ENCODE results near the gene ZNF839. TPM values are rescaled to one million over a fixed set of nuclear protein-coding genes. Genes with fewer than 3 reads are reported as not detected.
A peak's percentile ranks its signal among the peaks of the same experiment; 100 is the strongest.
"Not testable (repeated sequence)": the region's sequence is repeated elsewhere in the genome, so short reads cannot be mapped to it uniquely, and the experiment has no call there.

ZNF839 gene
- total RNA-seq (ENCODE audit: insufficient read depth, low replicate concordance) = 13.0 TPM

GRCh38 chr14:102319351-102320032, at the start of gene ZNF839:
TSS of gene ZNF839 (plus strand) at chr14:102319746. CDS start at chr14:102319766, 20 bp downstream.
- DNase-seq (ENCODE audit: low spot score) = peak; percentile 93

DNA sequence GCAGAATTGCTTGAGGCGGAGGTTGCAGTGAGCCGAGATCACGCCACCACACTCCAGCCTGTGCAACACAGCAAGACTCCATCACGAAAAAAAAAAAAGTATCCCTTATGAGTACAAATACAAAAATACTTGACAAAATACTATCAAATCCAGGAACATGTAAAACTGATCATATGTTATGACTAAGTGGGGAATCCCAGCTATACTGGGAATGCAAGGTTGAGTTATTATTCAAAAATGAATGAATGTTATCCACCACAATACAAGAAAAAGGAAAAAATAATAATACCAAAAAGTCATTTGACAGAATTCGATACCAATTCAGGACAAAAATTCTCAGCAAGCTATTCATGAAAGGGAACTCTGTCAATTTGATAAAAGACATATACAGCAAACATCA, 47.2 kb upstream of the ZNF839 start:
- no peak for DNase-seq (ENCODE audit: low spot score)

- DNase-seq (ENCODE audit: low spot score) = no peak
Observed at GRCh38 chr14:102275866-102276265, 43.7 kb upstream of the ZNF839 start.

DNA sequence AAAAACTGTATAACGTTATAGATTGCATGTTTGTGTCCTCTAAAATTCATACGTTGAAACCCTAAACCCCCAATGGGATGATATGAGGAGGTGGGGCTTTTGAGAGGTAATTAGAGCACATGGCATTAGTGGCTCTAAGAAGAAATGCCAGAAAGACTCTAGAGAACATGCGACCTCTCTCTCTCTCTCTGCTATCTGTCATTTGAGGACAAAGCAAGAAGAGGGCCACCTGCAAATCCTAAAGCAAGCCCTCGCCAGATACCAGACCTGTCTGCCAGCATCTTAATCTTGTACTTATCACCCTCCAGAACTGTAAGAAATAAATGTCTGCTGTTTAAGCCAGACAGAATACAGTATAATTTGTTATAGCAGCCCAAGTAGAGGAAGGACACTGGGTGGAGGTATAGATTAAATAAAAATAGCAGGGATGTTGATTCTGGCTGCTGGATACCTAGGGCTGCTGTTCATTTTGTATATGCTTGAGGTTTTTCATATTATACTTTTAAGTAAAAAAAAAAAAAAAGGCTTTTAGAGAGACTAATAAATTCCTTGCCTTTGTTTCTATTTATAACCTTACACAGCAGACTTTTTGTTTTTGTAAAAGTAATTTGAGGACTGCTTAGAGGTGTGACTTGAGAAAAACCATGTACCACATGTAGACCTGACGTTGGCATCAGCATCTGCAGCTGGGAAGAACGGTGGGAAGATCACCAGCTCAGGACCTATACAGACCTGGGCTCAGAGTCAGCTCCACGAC, 41.5 kb upstream of the ZNF839 start:
- no peak for DNase-seq (ENCODE audit: low spot score)

- no peak for DNase-seq (ENCODE audit: low spot score)
Observed at GRCh38 chr14:102278631-102278935, 41.0 kb upstream of the ZNF839 start.

- no peak for DNase-seq (ENCODE audit: low spot score)
Observed at GRCh38 chr14:102279282-102279681, 40.3 kb upstream of the ZNF839 start.

DNA sequence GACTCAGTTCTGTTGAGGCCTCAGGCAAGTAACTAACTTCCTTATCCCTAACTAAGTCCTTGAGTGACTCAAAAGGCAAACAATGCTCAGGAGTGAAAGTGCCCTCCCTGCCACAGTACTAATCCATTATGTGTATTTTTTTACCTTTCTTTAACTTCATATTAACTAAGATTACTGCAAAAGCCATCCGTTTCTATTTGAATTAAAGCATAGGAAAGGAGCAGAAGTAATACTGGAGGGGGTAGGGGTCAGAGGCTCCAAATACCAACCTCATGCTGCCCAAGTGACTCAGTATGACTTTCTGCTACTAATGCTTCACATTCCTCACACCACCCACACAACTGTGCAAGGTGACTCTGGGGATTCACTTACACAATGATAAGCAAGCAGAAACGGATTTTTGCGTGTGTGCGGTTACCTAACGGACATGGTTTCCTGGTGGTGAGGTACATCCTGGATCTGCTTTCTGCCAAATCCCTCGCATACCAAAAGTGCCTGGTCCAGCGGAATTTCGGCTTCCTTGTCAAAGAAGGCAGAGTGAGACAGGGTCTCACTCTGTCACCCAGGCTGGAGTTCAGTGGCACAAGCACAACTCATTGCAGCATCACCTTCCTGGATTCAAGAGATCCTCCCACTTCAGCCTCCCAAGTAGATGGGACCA, 39.7 kb upstream of the ZNF839 start:
- DNase-seq (ENCODE audit: low spot score) = no peak

GRCh38 chr14:102280376-102280962, 39.1 kb upstream of the ZNF839 start:
- no peak for DNase-seq (ENCODE audit: low spot score)

DNA sequence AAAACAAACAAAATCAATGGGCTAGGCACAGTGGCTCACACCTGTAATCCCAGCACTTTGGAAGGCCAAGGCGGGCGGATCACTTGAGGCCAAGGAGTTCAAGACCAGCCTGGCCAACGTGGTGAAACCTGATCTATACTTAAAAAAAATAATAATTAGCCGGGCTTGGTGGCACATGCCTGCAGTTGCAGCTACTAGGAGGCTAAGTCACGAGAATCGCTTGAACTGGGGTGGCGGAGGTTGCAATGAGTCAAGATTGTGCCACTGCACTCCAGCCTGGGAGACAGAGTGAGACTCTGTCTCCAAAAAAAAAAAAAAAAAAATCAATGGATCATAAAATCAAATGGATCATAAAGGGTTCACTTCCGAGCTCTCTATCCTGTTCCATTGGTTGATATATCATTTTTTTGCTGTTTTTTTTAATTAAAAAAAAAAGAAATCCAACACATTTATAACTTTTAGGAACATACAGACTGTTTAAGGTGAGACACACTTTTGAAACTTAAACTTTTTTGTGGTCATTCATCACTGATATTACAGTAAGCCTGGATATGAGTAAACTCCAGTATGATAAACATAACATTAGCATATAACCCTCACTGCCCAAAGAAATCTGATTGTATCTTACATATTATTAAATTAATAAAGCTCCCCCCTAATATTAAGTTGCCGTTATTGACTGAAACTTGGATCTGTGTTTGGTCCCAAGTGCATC, 36.6 kb upstream of the ZNF839 start:
- no peak for DNase-seq (ENCODE audit: low spot score)

DNA sequence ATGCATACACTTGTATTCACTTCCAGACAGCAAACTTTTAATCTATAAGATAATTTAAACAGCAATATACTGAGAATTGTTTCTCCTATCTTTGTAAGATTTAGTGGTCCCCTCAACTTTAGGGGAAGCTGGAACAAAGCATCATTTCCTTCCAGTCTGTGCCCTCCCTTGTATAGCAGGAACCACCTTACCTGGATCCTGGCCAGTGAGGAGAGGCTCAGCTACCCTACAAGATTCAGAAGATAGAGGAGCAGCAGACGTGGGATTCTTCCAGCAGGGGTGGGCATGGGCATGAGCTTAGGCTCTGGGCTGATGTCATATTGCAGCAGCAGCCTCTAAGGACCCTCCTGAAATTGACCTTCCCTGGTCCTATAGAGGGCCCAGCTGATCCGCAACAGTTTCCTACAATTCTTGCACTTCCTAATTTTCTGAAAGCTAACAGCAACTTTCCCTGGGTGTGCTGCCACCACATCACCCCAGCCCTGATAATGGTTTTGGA, 35.9 kb upstream of the ZNF839 start:
- no peak for DNase-seq (ENCODE audit: low spot score)

GRCh38 chr14:102285106-102285505, 34.4 kb upstream of the ZNF839 start:
- DNase-seq (ENCODE audit: low spot score) = no peak

- DNase-seq (ENCODE audit: low spot score) = no peak
Observed at GRCh38 chr14:102288139-102288538, 31.4 kb upstream of the ZNF839 start.

DNA sequence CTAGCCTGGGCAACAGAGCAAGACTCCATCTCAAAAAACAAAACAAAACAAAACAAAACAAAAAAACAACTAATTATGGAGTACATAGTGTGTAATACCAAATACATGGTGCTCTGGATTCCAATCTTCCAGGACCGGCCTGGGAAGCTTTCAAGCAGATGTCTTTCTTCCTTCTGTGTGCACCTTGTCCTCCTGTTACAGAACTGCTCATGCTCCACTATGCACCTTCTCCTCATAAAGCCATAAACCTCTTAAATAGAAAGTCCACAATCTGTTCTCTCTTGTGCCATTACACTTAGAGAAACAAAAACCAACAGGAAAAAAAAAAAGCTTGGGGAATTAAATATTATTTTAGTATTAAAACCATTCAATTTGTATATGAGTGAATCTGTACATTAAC, 27.1 kb upstream of the ZNF839 start:
- DNase-seq (ENCODE audit: low spot score) = no peak

- DNase-seq (ENCODE audit: low spot score) = peak; percentile 46
Observed at GRCh38 chr14:102293781-102294180, 25.8 kb upstream of the ZNF839 start.

GRCh38 chr14:102295270-102295669, 24.3 kb upstream of the ZNF839 start:
- no peak for DNase-seq (ENCODE audit: low spot score)

GRCh38 chr14:102297436-102298170, 21.9 kb upstream of the ZNF839 start:
- DNase-seq (ENCODE audit: low spot score) = no peak

GRCh38 chr14:102298303-102299070, 21.1 kb upstream of the ZNF839 start:
- not testable (repeated sequence) for DNase-seq (ENCODE audit: low spot score)

- no peak for DNase-seq (ENCODE audit: low spot score)
Observed at GRCh38 chr14:102303664-102304063, 15.9 kb upstream of the ZNF839 start.

DNA sequence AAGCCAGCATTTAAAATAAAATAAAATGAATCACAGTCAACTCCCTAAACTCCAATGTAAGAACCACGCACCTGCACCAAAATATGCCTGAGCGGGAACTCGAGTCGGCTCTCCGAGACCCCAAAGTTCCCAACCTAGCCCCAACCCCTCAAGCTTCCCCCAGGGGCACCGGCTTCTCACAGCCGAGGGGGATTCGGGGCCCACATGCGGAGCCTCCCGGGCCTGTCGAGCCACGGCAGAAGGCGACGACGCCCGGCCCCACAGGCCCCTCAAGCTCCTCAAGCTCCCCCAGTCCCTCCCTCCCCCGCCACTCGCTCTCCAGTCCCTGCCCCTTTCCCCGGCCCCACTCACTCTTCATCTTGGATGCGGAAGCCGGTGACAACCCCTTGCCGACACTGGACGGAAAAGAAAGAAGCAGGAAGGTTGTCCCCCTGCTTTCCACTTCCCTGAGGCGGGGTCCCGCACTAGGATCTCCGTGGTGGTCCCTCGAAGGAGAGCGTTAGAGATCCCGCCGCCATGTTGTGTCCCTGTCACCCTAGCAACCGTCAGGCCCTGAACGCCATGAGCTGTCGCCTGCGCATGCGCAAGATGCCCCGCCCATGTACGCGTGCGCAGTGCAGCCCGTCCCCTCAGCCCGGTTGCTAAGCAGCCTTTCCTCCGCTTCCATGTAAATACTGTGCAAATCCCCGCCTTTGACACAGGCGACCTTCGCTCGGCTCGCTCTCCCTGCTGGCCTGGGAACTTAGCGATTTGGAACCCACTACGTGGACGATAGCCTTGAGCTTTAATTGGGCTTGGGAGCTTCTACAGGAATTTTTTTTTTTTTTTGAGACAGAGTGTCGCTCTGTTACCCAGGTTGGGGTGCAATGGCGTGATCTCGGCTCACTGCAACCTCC, 14.7 kb upstream of the ZNF839 start, which contains the start of gene MOK:
Gene MOK, minus strand, starts transcription at position 554 of the 896 bp plus-strand sequence. Its CDS starts 196 bp downstream, at position 358.
- DNase-seq (ENCODE audit: low spot score) = peak; percentile 98
